ENCODE measurements around the gene KLHDC9. TPM values are rescaled to one million over a fixed set of nuclear protein-coding genes. Genes with fewer than 3 reads are reported as not detected.

KLHDC9 gene
- total and polyA plus RNA-seq, 9 of the 15 experiments (the other 6 are each of a cell fraction or from before 2014, with no cell fraction given) = not detected

DNA sequence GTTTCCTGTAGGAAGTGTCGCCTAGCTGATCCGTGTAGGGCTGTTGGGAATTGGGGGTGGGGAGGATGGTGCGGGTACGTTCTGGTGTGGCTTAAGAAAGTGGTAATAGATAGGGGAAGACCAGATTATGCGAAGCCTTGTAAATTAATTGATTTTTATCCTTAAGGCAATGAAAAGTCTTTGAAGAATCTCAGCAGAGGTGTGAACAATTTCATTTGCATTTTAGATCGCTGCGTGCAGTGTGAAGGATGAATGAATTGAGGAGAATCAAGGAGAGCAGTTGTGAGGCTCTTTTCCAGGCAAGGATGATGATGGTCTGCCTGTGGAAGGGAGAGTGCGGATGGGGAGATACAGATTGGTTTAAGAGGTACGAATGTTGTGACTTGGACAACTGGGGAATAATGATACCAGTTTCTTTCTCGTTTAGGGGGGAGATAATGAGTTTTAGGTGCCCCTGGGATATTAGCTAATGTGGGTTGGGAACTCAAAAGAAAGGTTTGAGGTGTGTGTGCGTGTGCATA, 35.1 kb downstream of the KLHDC9 start (continued):
- TF ChIP-seq ARID3A (IDR thresholded peaks at IDR 0.05; ENCODE audit: borderline replicate concordance, low read depth, low read length) = no peak
- TF ChIP-seq, protein P1, sequence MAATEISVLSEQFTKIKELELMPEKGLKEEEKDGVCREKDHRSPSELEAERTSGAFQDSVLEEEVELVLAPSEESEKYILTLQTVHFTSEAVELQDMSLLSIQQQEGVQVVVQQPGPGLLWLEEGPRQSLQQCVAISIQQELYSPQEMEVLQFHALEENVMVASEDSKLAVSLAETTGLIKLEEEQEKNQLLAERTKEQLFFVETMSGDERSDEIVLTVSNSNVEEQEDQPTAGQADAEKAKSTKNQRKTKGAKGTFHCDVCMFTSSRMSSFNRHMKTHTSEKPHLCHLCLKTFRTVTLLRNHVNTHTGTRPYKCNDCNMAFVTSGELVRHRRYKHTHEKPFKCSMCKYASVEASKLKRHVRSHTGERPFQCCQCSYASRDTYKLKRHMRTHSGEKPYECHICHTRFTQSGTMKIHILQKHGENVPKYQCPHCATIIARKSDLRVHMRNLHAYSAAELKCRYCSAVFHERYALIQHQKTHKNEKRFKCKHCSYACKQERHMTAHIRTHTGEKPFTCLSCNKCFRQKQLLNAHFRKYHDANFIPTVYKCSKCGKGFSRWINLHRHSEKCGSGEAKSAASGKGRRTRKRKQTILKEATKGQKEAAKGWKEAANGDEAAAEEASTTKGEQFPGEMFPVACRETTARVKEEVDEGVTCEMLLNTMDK (IDR thresholded peaks at IDR 0.05; ENCODE audit: borderline replicate concordance, insufficient read depth, low read depth, low read length, poor library complexity, severe bottlenecking) = no peak
- TF ChIP-seq CBFB (CRISPR knock-in tag; IDR thresholded peaks at IDR 0.05) = no peak
- TF ChIP-seq, protein P2, sequence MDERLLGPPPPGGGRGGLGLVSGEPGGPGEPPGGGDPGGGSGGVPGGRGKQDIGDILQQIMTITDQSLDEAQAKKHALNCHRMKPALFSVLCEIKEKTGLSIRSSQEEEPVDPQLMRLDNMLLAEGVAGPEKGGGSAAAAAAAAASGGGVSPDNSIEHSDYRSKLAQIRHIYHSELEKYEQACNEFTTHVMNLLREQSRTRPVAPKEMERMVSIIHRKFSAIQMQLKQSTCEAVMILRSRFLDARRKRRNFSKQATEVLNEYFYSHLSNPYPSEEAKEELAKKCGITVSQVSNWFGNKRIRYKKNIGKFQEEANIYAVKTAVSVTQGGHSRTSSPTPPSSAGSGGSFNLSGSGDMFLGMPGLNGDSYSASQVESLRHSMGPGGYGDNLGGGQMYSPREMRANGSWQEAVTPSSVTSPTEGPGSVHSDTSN (CRISPR knock-in tag; IDR thresholded peaks at IDR 0.05; ENCODE audit: low read depth) = no peak
- TF ChIP-seq, protein P2 (tag; conservative IDR thresholded peaks at IDR 0.05; ENCODE audit: low read depth) = no peak
- TF ChIP-seq POLR2AphosphoS2 (IDR thresholded peaks at IDR 0.05; ENCODE audit: low read length) = no peak
- no peak for TF ChIP-seq ZNF165 (CRISPR knock-in tag; IDR thresholded peaks at IDR 0.05; ENCODE audit: borderline replicate concordance)
- TF ChIP-seq ZFP30 (CRISPR knock-in tag; IDR thresholded peaks at IDR 0.05; ENCODE audit: borderline replicate concordance) = no peak
- TF ChIP-seq ZBTB1 (CRISPR knock-in tag; IDR thresholded peaks at IDR 0.05; ENCODE audit: borderline replicate concordance, low read depth) = 0 out of 2 replicates have a peak, but pooled peaks have one; percentile 10
- TF ChIP-seq FOXJ3 (CRISPR knock-in tag; IDR thresholded peaks at IDR 0.05) = no peak
- TF ChIP-seq, protein P3, sequence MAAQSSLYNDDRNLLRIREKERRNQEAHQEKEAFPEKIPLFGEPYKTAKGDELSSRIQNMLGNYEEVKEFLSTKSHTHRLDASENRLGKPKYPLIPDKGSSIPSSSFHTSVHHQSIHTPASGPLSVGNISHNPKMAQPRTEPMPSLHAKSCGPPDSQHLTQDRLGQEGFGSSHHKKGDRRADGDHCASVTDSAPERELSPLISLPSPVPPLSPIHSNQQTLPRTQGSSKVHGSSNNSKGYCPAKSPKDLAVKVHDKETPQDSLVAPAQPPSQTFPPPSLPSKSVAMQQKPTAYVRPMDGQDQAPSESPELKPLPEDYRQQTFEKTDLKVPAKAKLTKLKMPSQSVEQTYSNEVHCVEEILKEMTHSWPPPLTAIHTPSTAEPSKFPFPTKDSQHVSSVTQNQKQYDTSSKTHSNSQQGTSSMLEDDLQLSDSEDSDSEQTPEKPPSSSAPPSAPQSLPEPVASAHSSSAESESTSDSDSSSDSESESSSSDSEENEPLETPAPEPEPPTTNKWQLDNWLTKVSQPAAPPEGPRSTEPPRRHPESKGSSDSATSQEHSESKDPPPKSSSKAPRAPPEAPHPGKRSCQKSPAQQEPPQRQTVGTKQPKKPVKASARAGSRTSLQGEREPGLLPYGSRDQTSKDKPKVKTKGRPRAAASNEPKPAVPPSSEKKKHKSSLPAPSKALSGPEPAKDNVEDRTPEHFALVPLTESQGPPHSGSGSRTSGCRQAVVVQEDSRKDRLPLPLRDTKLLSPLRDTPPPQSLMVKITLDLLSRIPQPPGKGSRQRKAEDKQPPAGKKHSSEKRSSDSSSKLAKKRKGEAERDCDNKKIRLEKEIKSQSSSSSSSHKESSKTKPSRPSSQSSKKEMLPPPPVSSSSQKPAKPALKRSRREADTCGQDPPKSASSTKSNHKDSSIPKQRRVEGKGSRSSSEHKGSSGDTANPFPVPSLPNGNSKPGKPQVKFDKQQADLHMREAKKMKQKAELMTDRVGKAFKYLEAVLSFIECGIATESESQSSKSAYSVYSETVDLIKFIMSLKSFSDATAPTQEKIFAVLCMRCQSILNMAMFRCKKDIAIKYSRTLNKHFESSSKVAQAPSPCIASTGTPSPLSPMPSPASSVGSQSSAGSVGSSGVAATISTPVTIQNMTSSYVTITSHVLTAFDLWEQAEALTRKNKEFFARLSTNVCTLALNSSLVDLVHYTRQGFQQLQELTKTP (IDR thresholded peaks at IDR 0.05; ENCODE audit: low read depth in 1 of 2, partially characterized antibody in 2 of 2) = peak in 1 of 2 experiments; percentile 27
- TF ChIP-seq ZNF12 (CRISPR knock-in tag; IDR thresholded peaks at IDR 0.05) = no peak
- TF ChIP-seq, protein P4, sequence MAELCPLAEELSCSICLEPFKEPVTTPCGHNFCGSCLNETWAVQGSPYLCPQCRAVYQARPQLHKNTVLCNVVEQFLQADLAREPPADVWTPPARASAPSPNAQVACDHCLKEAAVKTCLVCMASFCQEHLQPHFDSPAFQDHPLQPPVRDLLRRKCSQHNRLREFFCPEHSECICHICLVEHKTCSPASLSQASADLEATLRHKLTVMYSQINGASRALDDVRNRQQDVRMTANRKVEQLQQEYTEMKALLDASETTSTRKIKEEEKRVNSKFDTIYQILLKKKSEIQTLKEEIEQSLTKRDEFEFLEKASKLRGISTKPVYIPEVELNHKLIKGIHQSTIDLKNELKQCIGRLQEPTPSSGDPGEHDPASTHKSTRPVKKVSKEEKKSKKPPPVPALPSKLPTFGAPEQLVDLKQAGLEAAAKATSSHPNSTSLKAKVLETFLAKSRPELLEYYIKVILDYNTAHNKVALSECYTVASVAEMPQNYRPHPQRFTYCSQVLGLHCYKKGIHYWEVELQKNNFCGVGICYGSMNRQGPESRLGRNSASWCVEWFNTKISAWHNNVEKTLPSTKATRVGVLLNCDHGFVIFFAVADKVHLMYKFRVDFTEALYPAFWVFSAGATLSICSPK (IDR thresholded peaks at IDR 0.05; ENCODE audit: borderline replicate concordance) = 0 out of 2 replicates have a peak, but pooled peaks have one; percentile 55
- TF ChIP-seq CREB1 (IDR thresholded peaks at IDR 0.05) = no peak
- no peak for TF ChIP-seq CREB1 (CRISPR knock-in tag; IDR thresholded peaks at IDR 0.05)

Measured in K562 (cell line).